Stomach smooth muscle (tissue), 2 donors: Measurements from ENCODE around the gene PGM2.
A peak's percentile ranks its signal among the peaks of the same experiment; 100 is the strongest.
"Not testable (repeated sequence)": the region's sequence is repeated elsewhere in the genome, so short reads cannot be mapped to it uniquely, and the experiment has no call there.

ENCODE experiments used
- H3K27ac ChIP-seq: one replicate; pipeline ENCODE4 v1.7.0; 2013; ENCODE audit warnings: mild to moderate bottlenecking, low read length, inconsistent platforms
- H3K27me3 ChIP-seq, 2 donors: one replicate each; pipeline ENCODE4 v1.7.0; 2013; ENCODE audit warnings: low read length in 2 of 2; ENCODE audit not compliant: insufficient read depth in 2 of 2, control insufficient read depth in 1 of 2
- H3K36me3 ChIP-seq, 2 donors: one replicate each; pipeline ENCODE4 v1.7.0; 2013; ENCODE audit warnings: low read length in 2 of 2; ENCODE audit not compliant: control insufficient read depth in 2 of 2, insufficient read depth in 2 of 2
- H3K4me1 ChIP-seq: one replicate; pipeline ENCODE4 v1.7.0; 2013; ENCODE audit warnings: low read length; ENCODE audit not compliant: control insufficient read depth, insufficient read depth
- H3K4me3 ChIP-seq, 2 donors: one replicate each; pipeline ENCODE4 v1.7.0; 2013; ENCODE audit warnings: low read length in 2 of 2
- H3K9ac ChIP-seq, 2 donors: one replicate each; pipeline ENCODE4 v1.7.0; 2013; ENCODE audit warnings: low read length in 2 of 2, mild to moderate bottlenecking in 1 of 2
- H3K9me3 ChIP-seq, 2 donors: one replicate each; pipeline ENCODE4 v1.7.0; 2013; ENCODE audit warnings: low read length in 2 of 2; ENCODE audit not compliant: control insufficient read depth in 2 of 2
- donor health status: healthy.
- donor health status: Pancreatic carcinoma.

The PGM2 gene

DNA sequence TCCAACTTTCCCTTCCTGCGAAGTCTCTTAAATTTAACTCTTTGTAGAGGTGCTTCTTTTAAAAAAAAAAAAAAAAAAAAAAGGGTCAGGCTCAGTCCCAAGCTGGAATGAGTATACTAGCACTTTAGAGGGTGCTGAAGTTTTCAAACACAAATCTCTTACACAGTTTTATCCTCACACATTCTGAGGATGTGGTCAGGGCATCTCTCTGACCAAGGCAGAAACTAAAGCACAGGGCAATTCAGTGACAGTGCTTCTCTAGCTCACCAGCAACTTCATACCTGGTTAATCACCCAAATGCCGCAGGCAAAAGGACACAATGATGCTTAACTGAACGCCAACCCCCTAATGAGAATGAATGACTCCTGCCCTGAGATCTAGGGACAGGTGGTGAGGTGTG, 9.8 kb upstream of the PGM2 start:
- Histone ChIP-seq H3K4me3 (no peak overlapping the region), H3K27ac (no peak overlapping the region), H3K27me3 (no peaks in the 10 kb centered on the region), H3K36me3 (no peaks in the 10 kb centered on the region), H3K4me1 (no peaks in the 10 kb centered on the region), H3K9me3 (no peaks in the 10 kb centered on the region), H3K9ac (no peak overlapping the region)

DNA sequence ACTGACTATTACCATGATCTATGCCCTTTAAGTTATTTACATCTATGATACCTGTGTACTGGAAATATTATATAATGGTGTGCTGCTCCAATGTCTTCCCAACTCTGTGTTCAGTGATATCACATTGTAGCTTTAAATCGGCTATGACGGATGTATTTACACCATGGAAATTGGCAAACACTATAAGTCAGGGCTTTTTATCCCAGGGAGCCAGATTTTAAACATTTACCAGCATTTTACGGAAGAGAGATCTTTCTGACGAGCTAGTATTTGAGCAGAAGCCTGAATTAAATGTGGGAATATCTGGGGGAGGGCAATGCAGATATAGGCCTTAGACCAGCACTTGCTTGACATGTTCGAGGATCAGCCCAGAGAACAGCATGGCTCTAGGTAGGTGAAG, 7.7 kb upstream of the PGM2 start:
- H3K4me3 ChIP-seq: no peak overlapping the region
- no peak overlapping the region for H3K9ac ChIP-seq
- H3K27ac ChIP-seq: no peak overlapping the region
- no peaks in the 10 kb centered on the region for H3K36me3 ChIP-seq
- no peaks in the 10 kb centered on the region for H3K27me3 ChIP-seq
- no peaks in the 10 kb centered on the region for H3K4me1 ChIP-seq
- H3K9me3 ChIP-seq: no peaks in the 10 kb centered on the region

DNA sequence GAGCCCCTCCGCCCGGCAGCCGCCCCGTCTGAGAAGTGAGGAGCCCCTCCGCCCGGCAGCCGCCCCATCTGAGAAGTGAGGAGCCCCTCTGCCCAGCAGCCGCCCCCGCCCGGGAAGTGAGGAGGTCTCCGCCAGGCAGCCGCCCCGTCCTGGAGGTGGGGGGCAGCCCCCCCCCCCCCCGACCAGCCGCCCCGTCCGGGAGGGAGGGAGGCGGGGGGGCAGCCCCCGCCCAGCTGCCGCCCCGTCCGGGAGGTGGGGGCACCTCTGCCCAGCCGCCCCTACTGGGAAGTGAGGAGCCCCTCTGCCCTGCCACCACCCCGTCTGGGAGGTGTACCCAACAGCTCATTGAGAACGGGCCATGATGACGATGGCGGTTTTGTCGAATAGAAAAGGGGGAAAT, 6.0 kb upstream of the PGM2 start:
- not testable (repeated sequence) for H3K27me3 ChIP-seq, H3K9me3 ChIP-seq, H3K4me3 ChIP-seq, H3K27ac ChIP-seq, H3K4me1 ChIP-seq, H3K9ac ChIP-seq, H3K36me3 ChIP-seq

DNA sequence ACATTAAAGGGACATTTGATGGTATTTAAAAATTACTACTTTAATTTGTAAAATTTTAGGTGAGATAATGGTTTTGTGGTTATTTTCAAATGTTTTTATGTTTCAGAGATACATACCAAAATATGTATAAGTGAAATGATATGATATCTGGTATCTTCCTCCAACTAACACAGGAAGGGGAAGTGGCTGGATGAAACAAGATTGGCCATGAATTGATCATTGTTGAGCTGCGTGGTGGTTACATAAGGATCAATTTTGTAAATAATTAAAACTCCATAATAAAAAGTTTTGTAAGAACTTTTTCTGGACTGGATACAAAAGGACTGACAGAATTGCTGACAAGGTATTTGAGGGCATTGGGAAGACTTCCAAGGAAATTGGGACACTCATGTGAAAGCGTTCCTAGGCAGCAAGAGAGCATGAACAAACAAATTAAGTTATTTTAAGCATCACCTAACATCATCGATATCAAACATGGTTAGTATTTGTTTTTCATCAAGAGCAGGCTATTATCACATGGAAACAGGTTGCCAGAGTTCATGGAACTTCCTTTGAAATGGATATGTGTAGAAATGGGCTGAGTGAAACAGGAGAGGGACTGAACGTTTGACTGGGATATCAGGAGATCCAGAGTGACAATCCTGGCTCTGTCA, 4.4 kb upstream of the PGM2 start:
- H3K9ac ChIP-seq: no peak overlapping the region
- H3K36me3 ChIP-seq: no peaks in the 10 kb centered on the region
- H3K4me1 ChIP-seq: peaks cover 6% of the 10 kb centered on the region
- no peaks in the 10 kb centered on the region for H3K9me3 ChIP-seq
- no peak overlapping the region for H3K4me3 ChIP-seq
- H3K27ac ChIP-seq: no peak overlapping the region
- no peaks in the 10 kb centered on the region for H3K27me3 ChIP-seq

DNA sequence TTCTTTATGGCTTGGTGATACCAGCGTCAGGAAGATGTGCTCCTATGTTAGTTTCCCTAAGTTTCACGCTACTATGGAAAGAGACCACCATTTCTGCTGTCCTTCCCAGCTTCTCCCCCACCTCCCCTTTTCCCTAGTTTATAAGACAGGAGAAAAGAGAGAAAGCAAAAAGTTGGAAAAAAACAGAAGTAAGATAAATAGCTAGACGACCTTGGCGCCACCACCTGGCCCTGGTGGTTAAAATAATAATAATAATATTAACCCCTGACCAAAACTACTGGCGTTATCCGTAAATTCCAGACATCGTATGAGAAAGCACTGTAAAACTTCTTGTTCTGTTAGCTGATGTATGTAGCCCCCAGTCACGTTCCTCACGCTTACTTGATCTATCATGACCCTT, 985 bp upstream of the PGM2 start:
- H3K9ac ChIP-seq: peak overlapping the region; percentile 86
- not testable (repeated sequence) for H3K36me3 ChIP-seq, H3K27me3 ChIP-seq, H3K9me3 ChIP-seq
- H3K4me3 ChIP-seq: peak overlapping the region; percentile 96 to 98
- H3K4me1 ChIP-seq: peaks cover 15% of the 10 kb centered on the region
- H3K27ac ChIP-seq: peak overlapping the region; percentile 85

DNA sequence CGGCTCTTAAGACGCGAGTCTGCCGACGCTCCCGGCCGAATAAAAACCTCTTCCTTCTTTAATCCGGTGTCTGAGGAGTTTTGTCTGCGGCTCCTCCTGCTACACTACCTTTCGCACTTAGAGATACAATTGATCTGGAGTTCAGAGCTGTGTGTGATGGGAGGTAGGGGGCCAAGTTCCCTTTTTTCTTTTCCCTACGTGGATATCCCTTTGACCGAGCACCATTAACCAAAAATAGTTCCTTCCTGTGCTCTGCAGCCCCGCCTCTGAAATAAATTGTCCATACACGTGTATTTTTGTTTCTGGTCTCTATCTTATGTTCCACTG, 555 bp upstream of the PGM2 start:
- H3K4me3 ChIP-seq: peak overlapping the region; percentile 96 to 98
- H3K27me3 ChIP-seq: no peaks in the 10 kb centered on the region
- H3K27ac ChIP-seq: peak overlapping the region; percentile 85
- H3K36me3 ChIP-seq: peaks cover 7% of the 10 kb centered on the region in 2 donors
- H3K9ac ChIP-seq: peak overlapping the region; percentile 86
- no peaks in the 10 kb centered on the region for H3K9me3 ChIP-seq
- H3K4me1 ChIP-seq: peaks cover 15% of the 10 kb centered on the region

DNA sequence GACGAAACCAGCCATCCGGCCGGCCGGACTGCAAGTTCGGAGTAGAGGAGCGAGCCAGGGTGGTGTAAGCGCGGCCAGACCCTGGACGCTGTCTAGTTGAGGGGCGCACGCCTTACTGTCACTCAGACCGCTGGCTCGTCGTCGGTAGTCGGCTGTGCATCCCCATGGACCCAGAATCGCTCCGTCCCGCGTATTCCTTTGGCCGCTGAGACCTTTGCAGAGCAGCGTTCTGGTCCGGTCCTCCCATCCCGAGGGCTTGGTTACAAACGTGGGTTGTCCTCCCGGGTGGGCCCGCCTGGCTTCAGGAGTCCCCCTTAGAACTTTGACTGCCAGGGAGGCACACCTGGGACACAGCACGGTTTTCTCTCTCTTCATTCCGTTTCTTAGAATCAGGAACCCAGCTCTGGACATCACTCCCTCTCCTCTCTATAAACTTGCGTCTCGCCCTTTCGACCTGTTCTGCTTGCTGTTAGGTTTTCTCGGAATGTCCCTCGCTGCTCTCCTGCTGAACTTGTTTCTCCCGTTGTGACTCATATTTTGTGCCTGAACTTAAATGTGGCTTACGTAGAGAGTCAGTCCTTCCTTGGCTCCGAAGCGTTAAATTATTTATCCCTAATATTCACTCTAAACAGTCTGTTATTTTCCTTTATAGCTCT, 672 bp downstream of the PGM2 start:
- H3K36me3 ChIP-seq: peaks cover 15 to 19% of the 10 kb centered on the region in 2 donors
- H3K27me3 ChIP-seq: no peaks in the 10 kb centered on the region
- H3K9ac ChIP-seq: peak overlapping the region; percentile 82 to 86
- peaks cover 15% of the 10 kb centered on the region for H3K4me1 ChIP-seq
- H3K4me3 ChIP-seq: peak overlapping the region; percentile 96 to 98
- H3K27ac ChIP-seq: peak overlapping the region; percentile 85
- H3K9me3 ChIP-seq: no peaks in the 10 kb centered on the region

DNA sequence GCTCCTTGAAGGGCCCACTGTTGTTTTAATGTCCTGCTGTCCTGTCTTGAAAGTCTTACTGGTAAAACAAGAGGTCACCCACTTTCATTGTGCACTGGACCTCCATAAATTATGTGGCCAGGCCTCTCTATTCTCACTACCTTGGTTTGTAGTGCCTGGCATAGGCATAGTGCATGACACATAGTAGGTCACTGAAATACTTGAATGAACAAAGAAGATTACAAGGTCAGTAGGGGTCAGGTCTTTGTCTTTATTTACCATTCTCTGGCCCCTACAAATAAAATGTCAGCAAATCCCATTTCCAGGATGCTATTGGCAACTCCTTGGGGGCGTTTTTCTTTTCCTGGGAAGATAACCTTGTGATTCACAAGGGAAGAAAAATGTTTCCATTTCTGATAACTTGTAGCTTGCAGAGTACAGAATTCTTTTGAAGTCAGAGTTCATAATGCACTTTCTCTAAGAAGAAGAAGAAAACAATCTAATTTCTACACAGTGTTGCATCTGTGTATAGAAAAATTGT, 1.4 kb downstream of the PGM2 start:
- H3K9ac ChIP-seq: peak overlapping the region; percentile 82 to 86
- peak overlapping the region; percentile 31 for H3K27ac ChIP-seq
- peaks cover 21% of the 10 kb centered on the region in 2 donors for H3K36me3 ChIP-seq
- H3K9me3 ChIP-seq: no peaks in the 10 kb centered on the region
- no peaks in the 10 kb centered on the region for H3K27me3 ChIP-seq
- peak overlapping the region; percentile 96 to 98 for H3K4me3 ChIP-seq
- H3K4me1 ChIP-seq: peaks cover 15% of the 10 kb centered on the region

DNA sequence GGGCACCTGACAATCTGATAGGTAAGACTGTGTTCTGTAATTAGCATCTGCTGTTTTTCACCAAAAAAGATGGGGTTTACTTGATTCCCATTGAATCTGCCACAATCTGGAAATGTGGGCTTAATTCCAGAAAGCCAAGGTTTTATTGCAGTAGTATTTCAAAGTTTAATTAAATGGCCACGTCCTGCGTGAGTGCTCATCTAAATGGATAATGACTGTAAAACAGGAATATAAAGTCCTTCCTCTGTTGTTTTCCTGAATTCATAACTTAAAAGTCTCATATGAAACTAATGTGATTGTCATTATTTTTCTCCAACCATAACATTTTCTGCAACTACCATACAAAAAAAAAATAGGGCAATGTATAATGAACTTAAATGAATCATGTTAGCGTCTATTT, 2.4 kb downstream of the PGM2 start:
- peaks cover 24 to 28% of the 10 kb centered on the region in 2 donors for H3K36me3 ChIP-seq
- H3K9ac ChIP-seq: no peak overlapping the region
- H3K27me3 ChIP-seq: no peaks in the 10 kb centered on the region
- no peak overlapping the region for H3K27ac ChIP-seq
- H3K9me3 ChIP-seq: no peaks in the 10 kb centered on the region
- peaks cover 15% of the 10 kb centered on the region for H3K4me1 ChIP-seq
- peak overlapping the region in 1 of 2 donors; percentile 96 for H3K4me3 ChIP-seq

DNA sequence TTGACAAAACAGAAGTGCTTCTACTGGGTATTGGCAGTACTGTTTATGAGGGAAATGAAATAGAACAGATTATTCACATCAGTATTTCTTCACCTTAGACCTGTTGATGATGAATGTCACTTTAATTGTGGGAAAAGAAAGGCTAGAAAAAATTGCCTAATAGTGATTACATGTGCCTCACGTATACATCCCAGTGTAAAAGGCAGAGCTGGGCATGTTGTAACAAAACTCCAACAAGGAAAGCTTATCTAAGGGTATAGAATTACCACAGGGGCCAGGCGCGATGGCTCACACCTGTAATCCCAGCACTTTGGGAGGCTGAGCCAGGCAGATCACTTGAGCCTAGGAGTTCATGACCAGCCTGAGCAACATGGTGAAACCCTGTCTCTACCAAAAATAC, 4.2 kb downstream of the PGM2 start:
- Histone ChIP-seq H3K27me3 (no peaks in the 10 kb centered on the region), H3K9ac (no peak overlapping the region), H3K4me1 (peaks cover 12% of the 10 kb centered on the region), H3K9me3 (no peaks in the 10 kb centered on the region), H3K36me3 (peaks cover 27 to 32% of the 10 kb centered on the region in 2 donors), H3K4me3 (no peak overlapping the region), H3K27ac (no peak overlapping the region)

DNA sequence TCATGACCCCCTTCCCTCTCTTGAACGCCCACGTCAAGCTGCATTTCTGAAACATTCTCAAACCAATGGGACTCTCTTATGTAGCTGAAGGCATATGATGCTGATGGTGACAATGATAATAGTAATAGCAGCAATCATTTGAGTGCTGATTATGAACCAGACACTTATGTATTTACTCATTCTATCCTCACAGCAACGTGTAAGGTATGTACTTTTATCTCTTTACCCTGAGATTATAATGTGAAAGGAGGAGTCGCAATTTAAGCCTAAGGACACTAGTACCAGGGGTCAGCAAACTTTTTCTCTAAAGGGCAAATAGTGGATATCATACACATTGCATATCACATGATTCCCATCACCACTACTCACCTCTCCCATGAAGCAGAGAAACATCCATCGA, 8.5 kb downstream of the PGM2 start:
- peaks cover 47 to 59% of the 10 kb centered on the region in 2 donors for H3K36me3 ChIP-seq

More for the DNA sequence above, 8.5 kb downstream of the PGM2 start:
- H3K4me1 ChIP-seq: peaks cover 9% of the 10 kb centered on the region
- no peak overlapping the region for H3K4me3 ChIP-seq
- no peak overlapping the region for H3K27ac ChIP-seq
- no peak overlapping the region for H3K9ac ChIP-seq
- H3K9me3 ChIP-seq: no peaks in the 10 kb centered on the region
- H3K27me3 ChIP-seq: no peaks in the 10 kb centered on the region
